Measurements from ENCODE around the gene LRRC8C. TPM values are rescaled to one million over a fixed set of nuclear protein-coding genes. Genes with fewer than 3 reads are reported as not detected.

LRRC8C gene
- total RNA-seq, 1 experiment from 2014 or later, result 8.4 TPM

DNA sequence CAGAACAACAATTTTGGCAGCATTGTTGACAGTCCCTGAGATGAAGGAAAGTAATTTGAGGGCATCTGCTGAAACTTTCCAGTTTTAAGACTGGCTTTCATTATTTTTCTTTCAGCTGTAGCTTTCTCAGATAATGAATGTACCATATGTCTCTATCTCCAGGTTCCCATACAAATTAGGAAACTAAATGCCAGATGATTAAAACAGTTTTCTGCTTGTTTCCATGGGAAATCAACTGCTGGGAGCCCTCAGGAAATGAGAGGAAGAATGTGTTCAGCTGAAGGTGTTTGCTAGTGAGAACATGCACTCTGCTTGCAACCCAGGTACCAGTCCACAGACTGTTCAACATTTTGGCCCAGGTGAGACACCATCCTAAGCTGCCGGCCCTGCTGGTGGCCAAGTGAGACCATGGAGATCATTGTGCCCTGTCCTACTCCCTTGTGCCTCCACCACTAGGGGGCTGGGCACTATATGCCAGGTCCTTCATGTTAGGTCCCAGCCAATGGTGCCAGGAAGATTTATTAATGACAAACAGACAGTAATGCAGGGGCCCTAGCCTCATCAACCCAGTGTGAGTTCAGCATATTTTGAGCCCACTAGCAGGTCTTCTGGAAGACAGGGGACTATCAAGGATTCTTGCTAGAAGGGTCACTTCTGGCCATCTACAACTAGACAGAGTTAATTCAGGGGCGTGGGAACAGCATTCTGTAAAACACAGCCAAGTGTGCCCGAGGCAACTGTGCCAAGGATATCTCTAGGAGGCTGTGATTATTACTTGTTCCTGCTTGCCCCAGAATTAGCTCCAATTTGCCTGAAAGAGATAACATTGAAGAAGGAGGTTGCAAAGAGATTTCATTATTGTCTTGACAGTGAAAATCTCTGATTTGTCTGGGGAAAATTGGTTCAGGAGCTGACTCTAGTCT lies 17.0 kb upstream of the LRRC8C start:
- Histone ChIP-seq H3K4me1 (ENCODE audit: control insufficient read depth in 1 of 2, insufficient read depth in 2 of 2, low read length in 2 of 2) (no peaks in the 10 kb centered on the region), H3K4me2 (ENCODE audit: low read length) (no peak overlapping the region), H2AFZ (ENCODE audit: low read depth, low read length, poor library complexity, severe bottlenecking) (no peak overlapping the region), H4K20me1 (ENCODE audit: insufficient read depth) (no peaks in the 10 kb centered on the region), H3K9ac (ENCODE audit: low read length) (no peak overlapping the region), H3K27ac (ENCODE audit: low read depth, low read length) (no peak overlapping the region), H3K36me3 (ENCODE audit: control insufficient read depth in 1 of 2, insufficient read depth in 2 of 2, low read length in 2 of 2) (peaks cover 0 to 9% of the 10 kb centered on the region in 2 experiments; a peak in 1 of 4 replicates), H3K79me2 (ENCODE audit: insufficient read depth, low read length) (no peaks in the 10 kb centered on the region), H3K27me3 (ENCODE audit: insufficient read depth, low read length) (no peaks in the 10 kb centered on the region), H3K9me2 (ENCODE audit: insufficient read depth) (no peaks in the 10 kb centered on the region), H3K9me3 (ENCODE audit: control insufficient read depth in 1 of 2, insufficient read depth in 1 of 2, low read depth in 1 of 2, low read length in 2 of 2) (peaks cover 0 to 10% of the 10 kb centered on the region in 2 experiments; a peak in 2 of 4 replicates), H3K4me3 (replicated peaks in 1 of 2; ENCODE audit: low read depth in 1 of 2, low read length in 2 of 2) (no peak overlapping the region)
- DNase-seq (ENCODE audit: low read depth, low spot score) (peak; percentile 27), ATAC-seq (peak; percentile 97)
- no TSS peak for BruUV-seq (replicated peaks)
- TF ChIP-seq CTCF (IDR thresholded peaks at IDR 0.05 in 2 of 3, conservative IDR thresholded peaks at IDR 0.05 in 1 of 3; ENCODE audit: borderline replicate concordance in 1 of 3, insufficient read depth in 1 of 3, low read depth in 2 of 3, low read length in 2 of 3) (peak in 2 of 3 experiments; percentile 54 to 69; a peak in 4 of 6 replicates), CEBPB (IDR thresholded peaks at IDR 0.05; ENCODE audit: low read depth) (no peak), POLR2AphosphoS5 (IDR thresholded peaks at IDR 0.05; ENCODE audit: low read depth, low read length) (no peak), FOSL1 (IDR thresholded peaks at IDR 0.05; ENCODE audit: low read depth) (no peak), RAD21 (IDR thresholded peaks at IDR 0.05; ENCODE audit: low read depth) (peak; percentile 2; the same call in 1 of the 2 replicates), MAX (IDR thresholded peaks at IDR 0.05) (no peak), YY1 (IDR thresholded peaks at IDR 0.05; ENCODE audit: extremely low read depth, insufficient replicate concordance, low read depth, low read length) (no peak)
- ChIA-PET CTCF (interaction anchor here (1.4 to 1.6 kb wide), 2 partner anchors 14 to 17 kb away, joined by 3 to 4 read pairs; partner anchors contain the start of gene LRRC8C), RAD21 (ENCODE audit: low non-redundant PET in 1 of 2, low total read pairs in 2 of 2, uncharacterized antibody in 2 of 2, unreplicated experiment in 2 of 2) (no interaction called here), POLR2A (no interaction called here)
- intact Hi-C loops (cut with micrococcal nuclease), result no loop called here

All from HCT116 (cell line).